ENCODE results near the gene RNF149. TPM values are rescaled to one million over a fixed set of nuclear protein-coding genes. Genes with fewer than 3 reads are reported as not detected.

Gene RNF149
- total and polyA plus RNA-seq, 2 donors (not counting 3 experiments of a cell fraction or from before 2014, with no cell fraction given), result 31.3 to 66.6 TPM

DNA sequence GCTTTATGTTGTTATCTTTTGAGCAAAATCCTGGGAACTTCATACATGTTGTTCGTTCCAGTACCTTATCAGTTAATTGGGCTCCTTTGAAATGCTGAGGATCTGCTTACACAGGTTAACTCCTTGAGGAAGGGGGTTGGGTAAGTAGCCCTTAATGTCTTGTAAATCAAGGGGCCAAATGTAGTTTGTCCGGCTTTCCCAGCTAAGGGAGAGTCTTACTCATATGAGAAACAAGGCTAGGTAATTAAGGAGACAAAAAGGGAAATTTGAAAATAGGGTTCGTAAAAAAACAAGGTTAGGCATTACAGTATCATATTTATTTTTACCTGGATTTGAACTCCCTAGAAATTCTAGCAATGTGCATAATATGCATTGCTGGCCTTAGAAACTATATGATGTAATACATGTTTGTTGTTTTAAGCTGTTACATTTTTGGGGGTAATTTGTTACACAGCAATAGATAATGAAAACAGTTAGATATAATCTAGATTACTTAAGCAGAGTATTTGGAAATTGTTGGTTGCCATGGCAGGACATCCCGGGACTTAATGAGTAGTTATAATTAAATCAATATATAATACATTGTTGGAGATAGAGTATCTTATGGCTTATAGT lies 30.9 kb upstream of the RNF149 start:
- CTCF ChIA-PET, result no interaction called here
- no peak overlapping the region for H3K4me2 ChIP-seq (ENCODE audit: insufficient read depth, low read length)
- no peaks in the 10 kb centered on the region for H3K27me3 ChIP-seq (ENCODE audit: control insufficient read depth in 2 of 2, insufficient read depth in 2 of 2, low read length in 2 of 2)

More for the DNA sequence above, 30.9 kb upstream of the RNF149 start:
- POLR2A ChIA-PET, result no interaction called here
- H3K27ac ChIP-seq (ENCODE audit: insufficient read depth, low read depth, low read length), result no peak overlapping the region
- H3K4me3 ChIP-seq (replicated peaks in 1 of 3; ENCODE audit: insufficient read depth in 1 of 3, low read depth in 1 of 3, low read length in 3 of 3), result no peak overlapping the region
- BruUV-seq (replicated peaks), result no TSS peak
- H3K79me2 ChIP-seq (ENCODE audit: control insufficient read depth, insufficient read depth, low read length), result no peaks in the 10 kb centered on the region
- no peaks in the 10 kb centered on the region for H4K20me1 ChIP-seq (replicated peaks; ENCODE audit: control insufficient read depth, extremely low read depth, insufficient read depth, low read length)
- intact Hi-C loops (cut with micrococcal nuclease), result no loop called here
- H3K4me1 ChIP-seq (ENCODE audit: control insufficient read depth, extremely low read depth, insufficient read depth, low read length), result peaks cover 9% of the 10 kb centered on the region
- no peaks in the 10 kb centered on the region for H3K9me1 ChIP-seq (replicated peaks; ENCODE audit: control insufficient read depth, extremely low read depth, insufficient read depth, low read length)
- DNase-seq (ENCODE audit: low read depth, low spot score) (no peak), FAIRE-seq (no peak)
- TF ChIP-seq, protein P1, sequence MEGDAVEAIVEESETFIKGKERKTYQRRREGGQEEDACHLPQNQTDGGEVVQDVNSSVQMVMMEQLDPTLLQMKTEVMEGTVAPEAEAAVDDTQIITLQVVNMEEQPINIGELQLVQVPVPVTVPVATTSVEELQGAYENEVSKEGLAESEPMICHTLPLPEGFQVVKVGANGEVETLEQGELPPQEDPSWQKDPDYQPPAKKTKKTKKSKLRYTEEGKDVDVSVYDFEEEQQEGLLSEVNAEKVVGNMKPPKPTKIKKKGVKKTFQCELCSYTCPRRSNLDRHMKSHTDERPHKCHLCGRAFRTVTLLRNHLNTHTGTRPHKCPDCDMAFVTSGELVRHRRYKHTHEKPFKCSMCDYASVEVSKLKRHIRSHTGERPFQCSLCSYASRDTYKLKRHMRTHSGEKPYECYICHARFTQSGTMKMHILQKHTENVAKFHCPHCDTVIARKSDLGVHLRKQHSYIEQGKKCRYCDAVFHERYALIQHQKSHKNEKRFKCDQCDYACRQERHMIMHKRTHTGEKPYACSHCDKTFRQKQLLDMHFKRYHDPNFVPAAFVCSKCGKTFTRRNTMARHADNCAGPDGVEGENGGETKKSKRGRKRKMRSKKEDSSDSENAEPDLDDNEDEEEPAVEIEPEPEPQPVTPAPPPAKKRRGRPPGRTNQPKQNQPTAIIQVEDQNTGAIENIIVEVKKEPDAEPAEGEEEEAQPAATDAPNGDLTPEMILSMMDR (IDR thresholded peaks at IDR 0.05; ENCODE audit: extremely low read depth in 1 of 2, insufficient read depth in 1 of 2, low read depth in 1 of 2, low read length in 2 of 2), result no peak
- TF ChIP-seq GATA2 (IDR thresholded peaks at IDR 0.05; ENCODE audit: insufficient read depth, insufficient read length, low read depth, low read length), result no peak
- TF ChIP-seq POLR2A (IDR thresholded peaks at IDR 0.05; ENCODE audit: low read depth, low read length), result no peak
- TF ChIP-seq, protein P2, sequence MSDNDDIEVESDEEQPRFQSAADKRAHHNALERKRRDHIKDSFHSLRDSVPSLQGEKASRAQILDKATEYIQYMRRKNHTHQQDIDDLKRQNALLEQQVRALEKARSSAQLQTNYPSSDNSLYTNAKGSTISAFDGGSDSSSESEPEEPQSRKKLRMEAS (IDR thresholded peaks at IDR 0.05; ENCODE audit: insufficient read depth, insufficient read length), result no peak
- TF ChIP-seq JUN (IDR thresholded peaks at IDR 0.05; ENCODE audit: borderline replicate concordance, insufficient read depth, insufficient read length, low read depth), result no peak
- TF ChIP-seq FOS (IDR thresholded peaks at IDR 0.05; ENCODE audit: borderline replicate concordance, insufficient read depth, low read length), result no peak
- TF ChIP-seq MYC (IDR thresholded peaks at IDR 0.05; ENCODE audit: low read depth, low read length), result no peak
- no peak for TF ChIP-seq POLR2AphosphoS5 (IDR thresholded peaks at IDR 0.05; ENCODE audit: insufficient read depth, low read depth, low read length)
- no peak for TF ChIP-seq EZH2 (IDR thresholded peaks at IDR 0.05; ENCODE audit: borderline replicate concordance, low read depth, low read length, severe bottlenecking)
- no peaks in the 10 kb centered on the region for H3K9me3 ChIP-seq (replicated peaks; ENCODE audit: control insufficient read depth, insufficient read depth, low read length)
- dilution Hi-C loops (cut with MboI; ENCODE audit: extremely low pct_ligation_motif_present, low sequenced_read_pairs), result no loop called here
- H3K36me3 ChIP-seq (ENCODE audit: control insufficient read depth in 2 of 2, extremely low read depth in 1 of 2, insufficient read depth in 2 of 2, low read length in 2 of 2), result no peaks in the 10 kb centered on the region
- H3K9ac ChIP-seq (replicated peaks; ENCODE audit: extremely low read depth, insufficient read depth, low read length), result no peak overlapping the region
- no peak overlapping the region for H2AFZ ChIP-seq (ENCODE audit: low read depth, low read length)

Measured in endothelial cell of umbilical vein (primary cell).